Retinal pigment epithelial cell (primary cell): ENCODE data around the gene CCDC85A.

Experiments used
- DNase-seq: peaks from one replicate; pipeline ENCODE4 v3.0.0-alpha.2; 2010; ENCODE audit warnings: low read depth
- H3K4me3 ChIP-seq: 2 replicates; pipeline ENCODE4 v1.5.1; 2011; ENCODE audit warnings: mild to moderate bottlenecking, low read length, control low read depth, moderate library complexity
- CTCF ChIP-seq: conservative IDR thresholded peaks from 2 replicates; pipeline ENCODE4 v1.5.1; 2011; ENCODE audit warnings: low read depth, low read length, control low read depth, inconsistent platforms

Gene CCDC85A

GRCh38 chr2:56167616-56168562 is 15.9 kb upstream of the CCDC85A start:
- TF ChIP-seq CTCF = no peak
- DNase-seq = no peak
- no peak overlapping the region for H3K4me3 ChIP-seq

- TF ChIP-seq CTCF = no peak
- H3K4me3 ChIP-seq = no peak overlapping the region
Observed at GRCh38 chr2:56169521-56169920, 14.3 kb upstream of the CCDC85A start.

GRCh38 chr2:56170504-56170903 is 13.3 kb upstream of the CCDC85A start:
- no peak for DNase-seq
- H3K4me3 ChIP-seq = no peak overlapping the region
- TF ChIP-seq CTCF = no peak

More at GRCh38 chr2:56169521-56169920, 14.3 kb upstream of the CCDC85A start:
- DNase-seq = no peak

GRCh38 chr2:56170988-56171387 is 12.8 kb upstream of the CCDC85A start:
- TF ChIP-seq CTCF = no peak
- no peak overlapping the region for H3K4me3 ChIP-seq
- no peak for DNase-seq

GRCh38 chr2:56175779-56176178 is 8.0 kb upstream of the CCDC85A start:
- no peak overlapping the region for H3K4me3 ChIP-seq
- DNase-seq = no peak
- TF ChIP-seq CTCF = no peak

- no peak for DNase-seq
- H3K4me3 ChIP-seq = no peak overlapping the region
- TF ChIP-seq CTCF = no peak
Observed at GRCh38 chr2:56177420-56178220, 6.2 kb upstream of the CCDC85A start.

GRCh38 chr2:56179931-56180330 is 3.9 kb upstream of the CCDC85A start:
- TF ChIP-seq CTCF = no peak
- no peak for DNase-seq
- H3K4me3 ChIP-seq = no peak overlapping the region
